ENCODE measurements around the gene NRARP.

DNA sequence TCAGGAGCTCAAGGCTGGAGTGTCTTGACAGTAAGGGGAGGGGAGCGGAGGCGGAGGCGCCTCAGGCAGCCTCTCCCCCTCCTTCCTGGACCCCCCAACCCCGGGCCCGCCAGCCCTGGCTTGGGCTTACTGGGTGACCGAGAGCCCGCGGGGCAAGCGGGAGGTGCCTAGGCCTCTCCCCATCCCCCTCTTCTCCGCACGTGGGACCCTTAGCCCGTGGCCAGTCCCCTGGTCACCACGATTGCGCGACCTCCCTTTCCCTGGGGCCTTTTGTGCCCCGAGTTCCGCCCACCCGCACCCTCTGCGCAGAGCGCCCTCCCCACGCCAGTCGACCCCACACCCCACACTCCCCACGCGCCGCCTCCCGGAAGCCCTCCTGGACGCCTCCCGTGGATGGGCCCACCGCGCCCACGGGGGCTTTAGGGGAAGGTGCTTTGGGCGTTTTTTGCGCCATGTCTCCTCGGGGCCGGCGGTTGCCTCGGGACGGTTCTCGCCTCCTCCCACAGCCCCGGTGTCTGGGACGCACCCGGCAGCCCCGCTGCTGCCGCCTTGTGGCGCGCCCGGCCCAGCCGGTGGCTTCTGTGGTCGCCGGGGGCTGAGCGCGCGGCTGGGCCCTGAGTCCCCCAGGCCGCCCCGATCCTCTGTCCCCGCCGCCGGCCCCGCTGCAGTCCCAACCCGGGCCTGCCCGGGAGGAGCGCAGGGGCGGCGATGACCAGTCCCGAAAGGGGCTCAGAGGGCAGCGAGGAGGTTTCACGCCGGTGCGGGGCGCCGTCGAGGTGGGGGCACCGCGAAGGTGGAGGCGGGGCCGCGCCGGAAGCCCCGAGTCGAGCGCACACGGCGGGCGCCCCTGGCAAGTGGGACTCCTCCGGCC is 21.4 kb downstream of the NRARP start:
- TF ChIP-seq, protein P1, sequence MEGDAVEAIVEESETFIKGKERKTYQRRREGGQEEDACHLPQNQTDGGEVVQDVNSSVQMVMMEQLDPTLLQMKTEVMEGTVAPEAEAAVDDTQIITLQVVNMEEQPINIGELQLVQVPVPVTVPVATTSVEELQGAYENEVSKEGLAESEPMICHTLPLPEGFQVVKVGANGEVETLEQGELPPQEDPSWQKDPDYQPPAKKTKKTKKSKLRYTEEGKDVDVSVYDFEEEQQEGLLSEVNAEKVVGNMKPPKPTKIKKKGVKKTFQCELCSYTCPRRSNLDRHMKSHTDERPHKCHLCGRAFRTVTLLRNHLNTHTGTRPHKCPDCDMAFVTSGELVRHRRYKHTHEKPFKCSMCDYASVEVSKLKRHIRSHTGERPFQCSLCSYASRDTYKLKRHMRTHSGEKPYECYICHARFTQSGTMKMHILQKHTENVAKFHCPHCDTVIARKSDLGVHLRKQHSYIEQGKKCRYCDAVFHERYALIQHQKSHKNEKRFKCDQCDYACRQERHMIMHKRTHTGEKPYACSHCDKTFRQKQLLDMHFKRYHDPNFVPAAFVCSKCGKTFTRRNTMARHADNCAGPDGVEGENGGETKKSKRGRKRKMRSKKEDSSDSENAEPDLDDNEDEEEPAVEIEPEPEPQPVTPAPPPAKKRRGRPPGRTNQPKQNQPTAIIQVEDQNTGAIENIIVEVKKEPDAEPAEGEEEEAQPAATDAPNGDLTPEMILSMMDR (tag by site-specific recombination; IDR thresholded peaks at IDR 0.05): no peak
- TF ChIP-seq, protein P2, sequence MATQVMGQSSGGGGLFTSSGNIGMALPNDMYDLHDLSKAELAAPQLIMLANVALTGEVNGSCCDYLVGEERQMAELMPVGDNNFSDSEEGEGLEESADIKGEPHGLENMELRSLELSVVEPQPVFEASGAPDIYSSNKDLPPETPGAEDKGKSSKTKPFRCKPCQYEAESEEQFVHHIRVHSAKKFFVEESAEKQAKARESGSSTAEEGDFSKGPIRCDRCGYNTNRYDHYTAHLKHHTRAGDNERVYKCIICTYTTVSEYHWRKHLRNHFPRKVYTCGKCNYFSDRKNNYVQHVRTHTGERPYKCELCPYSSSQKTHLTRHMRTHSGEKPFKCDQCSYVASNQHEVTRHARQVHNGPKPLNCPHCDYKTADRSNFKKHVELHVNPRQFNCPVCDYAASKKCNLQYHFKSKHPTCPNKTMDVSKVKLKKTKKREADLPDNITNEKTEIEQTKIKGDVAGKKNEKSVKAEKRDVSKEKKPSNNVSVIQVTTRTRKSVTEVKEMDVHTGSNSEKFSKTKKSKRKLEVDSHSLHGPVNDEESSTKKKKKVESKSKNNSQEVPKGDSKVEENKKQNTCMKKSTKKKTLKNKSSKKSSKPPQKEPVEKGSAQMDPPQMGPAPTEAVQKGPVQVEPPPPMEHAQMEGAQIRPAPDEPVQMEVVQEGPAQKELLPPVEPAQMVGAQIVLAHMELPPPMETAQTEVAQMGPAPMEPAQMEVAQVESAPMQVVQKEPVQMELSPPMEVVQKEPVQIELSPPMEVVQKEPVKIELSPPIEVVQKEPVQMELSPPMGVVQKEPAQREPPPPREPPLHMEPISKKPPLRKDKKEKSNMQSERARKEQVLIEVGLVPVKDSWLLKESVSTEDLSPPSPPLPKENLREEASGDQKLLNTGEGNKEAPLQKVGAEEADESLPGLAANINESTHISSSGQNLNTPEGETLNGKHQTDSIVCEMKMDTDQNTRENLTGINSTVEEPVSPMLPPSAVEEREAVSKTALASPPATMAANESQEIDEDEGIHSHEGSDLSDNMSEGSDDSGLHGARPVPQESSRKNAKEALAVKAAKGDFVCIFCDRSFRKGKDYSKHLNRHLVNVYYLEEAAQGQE (tag by site-specific recombination; IDR thresholded peaks at IDR 0.05): no peak
- TF ChIP-seq ZNF501 (tag by site-specific recombination; IDR thresholded peaks at IDR 0.05) (no peak), ZXDB (tag by site-specific recombination; IDR thresholded peaks at IDR 0.05) (no peak), ZNF747 (tag by site-specific recombination; IDR thresholded peaks at IDR 0.05) (no peak), BCL11A (tag by site-specific recombination; IDR thresholded peaks at IDR 0.05; ENCODE audit: low read depth) (no peak), ZNF341 (tag by site-specific recombination; IDR thresholded peaks at IDR 0.05; ENCODE audit: low read depth) (no peak)
- TF ChIP-seq, protein P3, sequence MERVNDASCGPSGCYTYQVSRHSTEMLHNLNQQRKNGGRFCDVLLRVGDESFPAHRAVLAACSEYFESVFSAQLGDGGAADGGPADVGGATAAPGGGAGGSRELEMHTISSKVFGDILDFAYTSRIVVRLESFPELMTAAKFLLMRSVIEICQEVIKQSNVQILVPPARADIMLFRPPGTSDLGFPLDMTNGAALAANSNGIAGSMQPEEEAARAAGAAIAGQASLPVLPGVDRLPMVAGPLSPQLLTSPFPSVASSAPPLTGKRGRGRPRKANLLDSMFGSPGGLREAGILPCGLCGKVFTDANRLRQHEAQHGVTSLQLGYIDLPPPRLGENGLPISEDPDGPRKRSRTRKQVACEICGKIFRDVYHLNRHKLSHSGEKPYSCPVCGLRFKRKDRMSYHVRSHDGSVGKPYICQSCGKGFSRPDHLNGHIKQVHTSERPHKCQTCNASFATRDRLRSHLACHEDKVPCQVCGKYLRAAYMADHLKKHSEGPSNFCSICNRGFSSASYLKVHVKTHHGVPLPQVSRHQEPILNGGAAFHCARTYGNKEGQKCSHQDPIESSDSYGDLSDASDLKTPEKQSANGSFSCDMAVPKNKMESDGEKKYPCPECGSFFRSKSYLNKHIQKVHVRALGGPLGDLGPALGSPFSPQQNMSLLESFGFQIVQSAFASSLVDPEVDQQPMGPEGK (tag by site-specific recombination; IDR thresholded peaks at IDR 0.05): no peak
